GM19238 (cell line): ENCODE results near the gene COX7A2L.
"Not testable (repeated sequence)": the region's sequence is repeated elsewhere in the genome, so short reads cannot be mapped to it uniquely, and the experiment has no call there.

Experiments
- DNase-seq: peaks from one replicate; pipeline ENCODE4 v3.0.0; 2011; ENCODE audit warnings: low spot score; ENCODE audit not compliant: insufficient read length

The COX7A2L gene, protein sequence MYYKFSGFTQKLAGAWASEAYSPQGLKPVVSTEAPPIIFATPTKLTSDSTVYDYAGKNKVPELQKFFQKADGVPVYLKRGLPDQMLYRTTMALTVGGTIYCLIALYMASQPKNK

DNA sequence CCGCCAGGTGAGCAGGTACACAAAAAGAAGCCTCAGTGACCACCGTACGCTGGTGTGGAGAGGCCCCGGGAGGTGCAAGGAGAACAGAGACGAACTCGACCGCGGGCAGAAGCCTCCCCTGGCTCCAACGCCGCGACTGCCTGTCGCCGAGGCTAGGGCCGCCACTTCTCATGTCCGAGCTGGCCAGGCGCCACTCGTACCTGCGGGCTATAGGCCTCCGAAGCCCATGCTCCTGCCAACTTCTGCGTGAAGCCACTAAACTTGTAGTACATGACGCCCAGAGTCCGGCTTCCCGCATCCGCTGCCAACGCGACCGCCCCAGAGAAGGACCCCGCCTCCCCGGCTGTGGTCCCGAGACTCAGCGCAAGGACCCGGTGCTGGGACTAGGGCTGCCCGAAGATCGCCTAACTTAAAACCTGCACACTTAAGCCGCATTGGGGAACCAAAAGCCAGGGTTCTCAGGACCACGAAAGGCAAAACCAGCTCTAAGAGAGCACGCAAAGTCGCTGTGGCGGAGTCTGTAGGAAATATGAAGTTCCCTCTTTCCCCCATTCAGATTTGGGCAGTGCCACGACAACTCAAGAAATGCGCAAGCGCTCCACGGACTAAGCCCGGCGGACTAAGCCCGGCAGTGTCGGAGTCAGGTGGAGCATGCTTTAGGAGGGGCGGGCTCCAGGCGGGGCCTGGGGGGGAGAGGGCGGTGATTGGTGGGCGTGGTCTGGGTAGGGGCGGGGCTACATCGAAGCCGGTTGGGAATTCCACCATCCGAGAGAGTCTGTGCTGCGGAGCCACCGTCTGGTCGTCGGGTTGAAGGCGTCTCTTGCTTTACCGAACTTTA lies at the start of gene COX7A2L:
Gene COX7A2L, minus strand, starts transcription at position 328 of the 838 bp plus-strand sequence. Its CDS starts 56 bp downstream, at position 272.
- DNase-seq: peak; percentile 92

DNA sequence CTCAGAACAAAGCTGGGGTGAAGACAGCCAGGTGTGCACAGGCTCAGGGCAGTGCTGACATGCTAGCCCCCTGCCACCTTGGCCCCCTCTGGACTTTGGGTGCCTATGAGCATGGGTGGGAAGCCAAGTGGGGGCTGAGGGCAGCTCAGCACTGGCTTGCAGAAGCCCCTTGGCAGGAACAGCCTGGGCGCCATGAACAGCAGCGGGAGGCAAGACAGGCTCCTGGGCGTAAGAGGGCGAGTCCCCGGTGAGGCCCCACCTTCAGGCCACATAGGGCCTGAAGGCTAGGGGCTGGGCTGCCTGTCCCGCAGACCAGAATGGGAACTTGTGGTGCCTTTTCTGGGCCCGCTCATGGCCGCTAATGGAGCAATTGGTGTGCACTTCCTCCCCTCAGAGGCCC lies 47.0 kb upstream of the COX7A2L start:
- no peak for DNase-seq

DNA sequence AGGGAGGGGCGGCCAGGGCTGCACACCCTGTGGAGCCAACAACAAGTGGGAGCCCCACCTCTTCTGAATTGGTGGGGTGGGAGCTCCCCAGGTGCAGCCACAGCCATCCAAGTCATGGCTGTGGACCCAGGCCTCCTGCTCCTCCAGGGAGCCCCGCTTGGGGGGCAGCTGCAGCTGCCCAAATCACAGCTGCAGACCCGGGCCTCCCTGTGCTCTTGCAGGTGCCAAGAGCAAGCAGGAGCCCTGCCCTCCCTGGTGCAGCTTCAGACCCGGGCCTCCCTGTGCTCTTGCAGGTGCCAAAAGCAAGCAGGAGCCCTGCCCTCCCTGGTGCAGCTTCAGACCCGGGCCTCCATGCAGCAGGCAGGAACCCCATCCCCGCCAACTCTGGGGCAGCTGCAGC lies 46.5 kb upstream of the COX7A2L start:
- no peak for DNase-seq

DNA sequence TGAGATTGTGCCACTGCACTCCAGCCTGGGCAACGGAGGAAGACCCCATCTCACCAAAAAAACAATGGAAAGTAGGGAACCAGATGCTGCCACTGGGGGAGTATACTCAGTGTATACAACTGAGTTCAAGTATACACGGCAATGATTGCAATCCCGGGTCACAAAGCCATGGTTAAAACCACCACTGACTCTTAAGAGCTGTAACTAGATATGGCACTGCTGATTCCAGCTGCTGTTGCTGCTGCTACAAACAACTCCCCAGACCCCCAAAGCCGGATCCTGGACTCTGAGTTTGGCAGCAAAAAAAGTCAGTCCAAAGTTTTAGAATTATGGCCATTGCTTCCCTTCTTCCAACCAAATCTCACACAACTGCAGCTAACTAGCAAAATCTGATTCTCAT lies 43.7 kb upstream of the COX7A2L start:
- no peak for DNase-seq

DNA sequence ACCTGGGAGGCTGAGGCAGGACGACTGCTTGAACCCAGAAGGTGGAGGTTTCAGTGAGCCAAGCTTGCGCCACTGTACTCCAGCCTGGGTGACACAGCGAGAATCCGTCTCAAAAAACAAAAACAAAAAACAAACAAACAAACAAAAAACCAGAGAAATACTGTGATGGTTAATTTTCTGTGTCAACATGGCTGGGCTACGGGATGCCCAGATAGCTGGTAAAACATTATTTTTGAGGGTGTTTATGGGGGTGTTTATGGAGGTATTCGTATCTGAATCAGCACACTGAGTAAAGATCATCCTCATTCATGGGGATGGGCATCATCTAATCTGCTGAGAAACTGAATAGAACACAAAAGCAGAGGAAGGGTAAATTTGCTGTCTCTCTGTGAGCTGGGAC lies 40.8 kb upstream of the COX7A2L start:
- no peak for DNase-seq

DNA sequence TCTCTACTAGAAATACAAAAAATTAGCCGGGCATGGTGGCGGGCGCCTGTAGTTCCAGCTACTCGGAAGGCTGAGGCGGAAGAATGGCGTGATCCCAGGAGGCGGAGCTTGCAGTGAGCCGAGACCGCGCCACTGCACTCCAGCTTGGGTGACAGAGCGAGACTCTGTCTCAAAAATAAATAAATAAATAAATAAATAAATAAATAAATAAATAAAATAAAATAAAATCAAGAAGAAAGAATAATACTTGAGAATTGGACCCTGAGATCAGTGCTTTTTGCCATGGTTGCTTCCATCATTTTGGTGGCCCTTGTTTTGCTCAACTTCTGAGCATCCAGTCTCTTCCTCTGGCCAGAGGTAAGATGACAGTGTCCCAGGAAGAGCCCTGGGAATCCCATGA lies 37.0 kb upstream of the COX7A2L start:
- not testable (repeated sequence) for DNase-seq

DNA sequence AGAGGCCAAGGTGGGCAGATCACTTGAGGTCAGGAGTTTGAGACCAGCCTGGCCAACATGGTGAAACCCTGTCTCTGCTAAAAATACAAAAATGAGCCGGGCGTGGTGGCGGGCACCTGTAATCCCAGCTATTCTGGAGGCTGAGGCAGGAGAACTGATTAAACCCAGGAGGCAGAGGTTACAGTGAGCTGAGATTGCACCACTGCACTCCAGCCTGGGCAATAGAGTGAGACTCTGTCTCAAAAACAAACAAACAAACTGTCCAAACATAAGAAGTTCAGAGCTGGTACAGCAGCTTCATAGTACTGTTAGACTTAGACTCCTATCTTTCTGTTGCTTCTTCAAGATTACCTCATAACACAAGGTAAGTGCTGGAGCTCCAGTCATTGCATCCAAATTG lies 32.3 kb upstream of the COX7A2L start:
- not testable (repeated sequence) for DNase-seq

DNA sequence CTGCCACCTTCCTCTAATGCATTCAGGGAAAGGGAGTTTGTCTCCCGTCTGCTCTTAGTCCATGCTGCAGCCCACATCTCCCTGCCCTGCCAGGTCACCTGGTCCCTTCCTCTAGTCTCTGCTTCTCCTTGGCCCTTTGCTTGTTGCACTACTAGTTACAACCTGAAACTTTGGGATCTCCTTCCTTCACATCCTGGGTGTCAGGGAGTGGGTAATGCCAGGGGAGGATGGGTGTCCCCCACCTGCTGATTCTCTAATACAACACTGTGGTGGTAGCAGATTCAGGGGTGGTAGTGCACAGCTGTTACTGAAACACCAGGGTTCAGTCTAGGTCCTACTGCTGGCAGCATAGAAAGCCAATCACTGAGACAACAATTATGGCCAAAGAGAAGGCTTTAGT lies 31.2 kb upstream of the COX7A2L start:
- no peak for DNase-seq

DNA sequence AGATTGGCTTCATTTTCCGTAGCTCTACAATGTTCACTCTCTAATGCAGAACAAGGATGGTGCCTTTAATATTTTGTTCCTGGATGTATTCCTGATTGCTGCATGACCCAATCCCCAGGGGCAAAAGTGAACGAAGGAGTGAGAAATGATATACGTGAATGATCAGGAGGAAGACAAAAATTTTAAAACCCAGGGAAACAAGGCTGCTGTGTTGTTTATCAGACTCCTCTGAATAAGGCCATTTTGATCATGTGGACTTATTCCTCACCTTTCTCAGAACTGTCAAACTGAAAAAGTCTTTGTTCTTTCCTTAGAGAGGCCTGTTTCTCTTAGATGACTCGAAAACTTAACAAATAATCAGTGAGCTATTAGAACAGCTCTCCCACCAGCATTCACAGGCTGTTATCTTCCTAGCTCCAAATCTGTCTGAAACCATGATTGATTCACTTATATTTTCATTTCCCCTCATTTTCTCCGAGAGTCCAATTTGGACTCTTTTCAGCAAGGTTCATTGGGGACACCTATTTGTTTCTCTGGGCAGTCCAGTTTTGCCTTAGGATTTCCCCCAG lies 29.5 kb upstream of the COX7A2L start:
- no peak for DNase-seq

DNA sequence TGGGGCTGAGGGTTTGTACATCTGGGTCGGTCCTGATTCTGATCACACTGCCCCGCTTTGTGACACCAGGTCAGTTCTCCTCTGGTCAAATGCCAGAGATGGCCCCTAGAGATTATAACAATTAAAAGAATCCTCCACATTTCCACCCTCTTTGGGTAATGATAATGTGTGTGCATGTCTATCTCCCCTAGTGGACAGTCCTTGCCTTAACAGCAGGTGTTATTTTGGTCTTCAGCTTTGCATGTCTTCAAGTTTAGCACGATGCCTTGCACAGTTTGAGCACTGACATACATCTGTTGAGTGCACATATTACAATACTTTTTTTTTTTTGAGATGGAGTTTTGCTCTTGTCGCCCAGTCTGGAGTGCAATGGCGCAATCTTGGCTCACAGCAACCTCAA lies 25.7 kb upstream of the COX7A2L start:
- DNase-seq: no peak

DNA sequence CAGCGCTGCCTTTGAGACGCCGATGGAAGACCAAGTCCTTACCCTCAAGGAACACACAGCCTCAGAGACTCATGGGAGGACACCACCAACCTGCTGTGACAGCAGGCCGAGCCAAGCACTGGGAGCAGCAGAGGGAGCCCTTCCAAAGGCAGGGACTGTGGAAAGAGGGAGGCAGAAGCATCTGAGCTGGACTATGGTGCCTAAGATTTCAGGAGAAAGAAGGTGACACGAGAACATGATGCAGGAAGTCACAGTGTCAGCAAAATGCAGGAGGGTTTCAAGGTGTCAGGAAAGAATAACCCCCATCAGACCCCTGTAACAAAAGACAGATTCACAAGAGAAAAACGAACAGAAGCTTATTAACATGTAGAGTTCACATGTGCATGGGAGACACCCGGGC lies 24.2 kb upstream of the COX7A2L start:
- no peak for DNase-seq

DNA sequence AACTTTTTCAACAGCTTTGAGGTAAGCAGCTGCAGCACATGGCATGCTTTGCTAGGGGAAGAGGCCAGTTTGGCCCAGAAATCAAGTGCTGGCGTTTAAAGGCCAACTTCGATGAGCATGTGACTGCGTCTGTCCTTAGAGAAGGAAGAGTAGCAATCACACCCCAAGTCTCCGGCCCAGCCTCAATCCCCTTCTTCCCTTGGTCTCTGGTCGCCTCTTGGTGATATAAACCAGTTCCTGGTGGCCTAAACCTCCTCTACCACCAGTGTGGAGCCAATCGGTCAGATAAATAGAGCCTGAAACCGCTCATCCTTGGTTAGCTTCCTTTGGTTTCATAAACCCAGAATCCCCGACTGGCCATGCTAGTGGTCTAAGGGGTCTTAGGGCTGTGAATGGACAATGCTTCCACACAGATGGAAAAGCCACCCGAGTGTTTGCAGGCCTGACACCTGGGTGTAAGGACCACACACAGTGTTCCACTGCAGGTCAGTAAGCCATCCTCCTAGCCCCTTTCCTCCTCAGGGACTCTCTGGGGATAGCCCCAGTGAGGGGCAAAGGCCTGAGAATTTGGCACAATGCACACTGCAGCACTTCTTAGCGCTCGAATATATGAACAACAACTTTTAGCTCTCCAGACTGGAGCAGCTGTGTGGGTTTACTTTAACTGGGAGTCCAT lies 23.0 kb upstream of the COX7A2L start:
- DNase-seq: no peak

DNA sequence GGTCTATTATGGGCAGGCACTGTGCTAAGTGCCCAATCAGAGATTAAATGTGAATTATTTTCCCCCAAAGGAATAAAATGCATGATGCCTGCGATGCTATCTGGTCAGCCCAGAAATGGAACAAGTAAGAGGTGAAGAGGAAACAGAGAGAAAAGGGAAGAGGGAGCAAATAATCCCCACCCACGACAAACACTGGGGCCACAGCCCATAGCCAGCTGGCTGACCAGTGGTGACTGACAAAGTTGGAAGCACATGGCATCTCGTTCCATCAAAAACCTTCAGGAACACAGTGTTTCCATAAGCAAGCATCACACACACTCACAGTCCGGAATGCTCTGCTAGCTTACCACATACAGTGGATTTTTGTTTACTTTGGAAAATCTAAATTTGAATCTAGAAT lies 21.1 kb upstream of the COX7A2L start:
- no peak for DNase-seq

DNA sequence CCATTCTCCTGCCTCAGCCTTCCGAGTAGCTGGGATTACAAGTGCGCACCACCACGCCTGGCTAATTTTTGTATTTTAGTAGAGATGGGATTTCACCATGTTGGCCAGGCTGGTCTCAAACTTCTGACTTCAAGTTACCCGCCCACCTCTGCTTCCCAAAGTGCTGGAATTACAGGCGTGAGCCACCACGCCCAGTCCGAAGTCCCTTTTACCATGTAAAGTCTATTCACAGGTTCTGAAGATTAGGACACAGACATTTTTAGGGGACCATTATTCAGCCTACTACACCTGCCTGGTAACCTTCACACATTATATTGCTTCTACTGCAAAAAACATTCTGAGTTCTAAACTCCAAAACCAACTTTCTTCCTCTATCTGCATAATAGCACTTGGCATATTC lies 19.0 kb upstream of the COX7A2L start:
- not testable (repeated sequence) for DNase-seq

DNA sequence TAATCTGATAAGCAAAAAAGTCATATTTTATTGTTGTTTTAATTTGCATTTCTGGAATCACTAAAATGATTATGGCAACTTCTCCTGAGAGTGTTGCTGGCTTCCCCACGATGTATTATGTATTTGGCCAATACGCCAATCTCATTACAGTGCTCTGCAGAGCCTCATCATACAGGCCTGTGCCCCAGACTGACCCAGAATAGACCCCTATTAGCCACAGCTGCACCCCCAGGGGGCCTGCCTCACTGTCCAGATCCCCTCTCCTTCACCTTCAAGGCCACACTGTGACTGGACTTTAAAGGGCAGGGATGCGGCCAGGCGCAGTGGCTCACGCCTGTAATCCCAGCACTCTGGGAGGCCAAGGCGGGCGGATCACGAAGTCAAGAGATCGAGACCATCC lies 17.4 kb upstream of the COX7A2L start:
- DNase-seq: no peak

DNA sequence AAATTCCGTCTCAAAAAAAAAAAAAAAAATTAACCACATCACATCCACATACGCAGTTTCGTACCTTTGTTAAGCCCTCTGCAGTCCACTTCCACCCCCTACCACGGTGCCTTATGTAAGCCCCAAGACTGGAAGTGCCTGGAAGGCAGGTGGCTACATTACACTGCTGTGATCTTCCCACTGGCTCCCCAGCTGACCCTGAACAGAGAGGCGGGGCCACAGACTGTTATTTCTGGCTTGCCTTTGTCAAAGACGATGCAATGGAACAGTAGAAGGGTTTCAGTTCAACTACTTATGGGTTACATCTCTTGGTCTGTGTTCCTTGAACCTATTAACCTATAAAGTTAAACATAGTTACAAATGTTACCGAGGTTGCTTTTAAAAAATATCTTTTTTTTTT lies 15.7 kb upstream of the COX7A2L start:
- DNase-seq: no peak

DNA sequence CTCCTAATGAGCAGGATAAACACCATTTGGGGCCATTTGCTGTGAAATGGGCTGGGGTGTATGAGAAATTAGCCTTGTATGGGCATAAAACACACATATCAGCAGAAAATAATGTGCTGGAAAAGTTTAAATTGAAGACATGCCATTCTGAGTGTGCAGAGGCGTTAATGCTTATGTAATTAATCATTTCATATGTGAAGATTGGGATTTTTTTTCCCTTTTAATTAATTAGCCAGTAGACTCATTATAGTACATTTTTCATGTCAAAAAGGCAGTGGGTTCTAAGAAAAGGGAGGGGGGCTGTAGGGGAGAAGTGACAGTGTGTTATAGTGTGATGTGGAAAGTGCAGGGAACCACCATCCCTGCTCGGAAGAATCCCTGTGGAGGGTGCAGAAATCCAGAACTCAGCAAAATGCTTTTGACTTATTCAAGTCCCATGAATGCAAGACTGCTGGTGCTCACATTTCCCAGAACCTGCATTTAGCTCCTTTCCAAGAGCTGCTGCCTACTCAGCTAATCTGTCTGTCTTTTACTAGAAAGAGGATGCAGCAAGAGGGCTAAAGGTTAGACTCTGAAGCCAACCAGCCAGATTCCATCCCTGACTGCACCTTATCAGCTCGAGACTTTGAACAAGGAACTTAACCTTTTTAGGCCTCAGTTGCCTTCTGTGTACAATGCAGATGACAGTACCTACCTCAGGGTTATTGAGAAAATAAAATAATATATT lies 11.6 kb upstream of the COX7A2L start:
- no peak for DNase-seq

DNA sequence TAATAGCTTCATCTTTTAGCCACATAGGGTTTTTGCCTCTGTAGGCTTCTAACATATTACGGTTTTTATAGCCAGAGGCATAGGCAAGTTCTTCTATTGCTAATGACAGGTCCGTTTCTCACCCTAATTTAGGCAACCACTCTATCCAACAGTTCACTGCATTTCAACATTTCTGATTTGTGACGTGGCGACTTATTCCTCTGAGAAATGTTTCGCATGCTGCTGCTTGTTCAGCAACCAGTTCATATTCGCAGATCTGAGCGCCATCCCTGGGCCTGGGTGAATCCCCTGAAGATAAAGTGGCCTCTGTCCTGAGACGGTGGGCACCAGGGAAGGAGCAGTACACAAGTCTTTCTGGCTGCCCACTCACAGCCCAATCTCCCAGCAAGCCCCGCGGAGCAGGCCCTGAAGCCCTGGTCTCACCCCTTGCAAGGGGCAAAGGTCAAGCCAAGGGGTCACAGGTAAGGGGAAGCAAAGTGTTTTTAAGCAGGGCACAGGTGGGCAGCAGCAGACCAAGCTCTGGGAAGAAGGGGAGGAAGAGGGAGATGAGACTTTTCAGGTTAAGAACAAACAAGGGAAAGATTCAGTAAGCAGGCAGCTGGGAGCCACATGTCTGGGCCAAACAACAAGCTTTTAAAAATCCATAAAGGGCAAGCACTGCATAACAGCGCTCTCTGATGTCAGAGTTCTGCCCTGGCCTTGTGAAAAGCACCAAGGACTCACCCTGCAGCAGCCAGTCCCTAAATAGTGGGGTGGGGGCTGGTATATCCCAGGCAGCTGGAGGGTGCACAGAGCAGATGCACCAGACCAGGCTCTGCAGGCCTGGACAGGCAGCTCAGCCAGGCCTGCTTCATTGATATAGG lies 10.8 kb upstream of the COX7A2L start:
- no peak for DNase-seq

DNA sequence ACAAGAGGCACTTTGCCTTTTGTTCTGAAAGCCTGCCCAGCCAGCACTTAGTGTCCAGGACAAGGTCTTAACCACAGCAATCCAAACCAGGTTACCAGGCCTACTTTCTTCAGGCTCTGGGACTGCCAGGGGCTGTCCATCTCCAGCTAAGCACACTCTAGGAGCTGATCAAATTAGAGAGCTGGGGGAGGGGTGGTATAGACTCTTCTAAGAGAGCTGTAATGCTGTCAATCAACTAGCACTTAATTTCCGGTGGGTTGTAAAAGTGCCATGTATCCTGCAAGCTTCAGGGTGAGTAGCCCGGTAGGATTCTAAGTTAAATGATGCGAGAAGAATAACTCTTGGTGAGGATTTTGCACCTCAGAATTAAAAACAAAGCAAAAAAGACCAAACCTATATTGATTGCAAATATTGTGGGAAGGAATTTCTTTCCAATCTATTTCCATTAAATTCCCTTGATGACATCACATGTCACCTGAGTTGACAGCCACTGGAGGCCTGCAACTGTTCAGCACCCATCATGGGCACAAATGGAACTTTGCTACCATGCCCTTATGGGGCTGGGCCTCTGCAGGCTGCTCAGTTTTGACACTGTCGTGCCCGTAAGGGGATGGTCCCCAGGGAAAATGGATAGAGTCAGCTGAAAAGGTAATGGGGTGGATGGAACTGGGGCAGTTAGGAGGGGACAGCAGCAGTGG lies 8.7 kb upstream of the COX7A2L start:
- no peak for DNase-seq
